Ovary (tissue), 3 donors: ENCODE data around the gene SMCO4.

Source experiments
- POLR2A ChIP-seq: fragments of 450-650 bp; IDR thresholded peaks from one replicate; pipeline ENCODE4 v1.6.1; 2017; ENCODE audit warnings: antibody characterized with exemption, mild to moderate bottlenecking, moderate library complexity
- TF ChIP-seq, protein P1 (sequence below), 3 donors: fragments of 450-650 bp in 2 of 3; fragments of 200-600 bp in 1 of 3; IDR thresholded peaks; one replicate each; pipeline versions ENCODE4 v1.5.1 to v1.8.0; 2016 to 2022; ENCODE audit warnings: antibody characterized with exemption in 3 of 3, mild to moderate bottlenecking in 1 of 3
- donor health status: DM: no; HTN: no; CAD: no.

GRCh38 chr11:93548679-93549319, 5.6 kb upstream of the SMCO4 start:
- TF ChIP-seq, protein P1, sequence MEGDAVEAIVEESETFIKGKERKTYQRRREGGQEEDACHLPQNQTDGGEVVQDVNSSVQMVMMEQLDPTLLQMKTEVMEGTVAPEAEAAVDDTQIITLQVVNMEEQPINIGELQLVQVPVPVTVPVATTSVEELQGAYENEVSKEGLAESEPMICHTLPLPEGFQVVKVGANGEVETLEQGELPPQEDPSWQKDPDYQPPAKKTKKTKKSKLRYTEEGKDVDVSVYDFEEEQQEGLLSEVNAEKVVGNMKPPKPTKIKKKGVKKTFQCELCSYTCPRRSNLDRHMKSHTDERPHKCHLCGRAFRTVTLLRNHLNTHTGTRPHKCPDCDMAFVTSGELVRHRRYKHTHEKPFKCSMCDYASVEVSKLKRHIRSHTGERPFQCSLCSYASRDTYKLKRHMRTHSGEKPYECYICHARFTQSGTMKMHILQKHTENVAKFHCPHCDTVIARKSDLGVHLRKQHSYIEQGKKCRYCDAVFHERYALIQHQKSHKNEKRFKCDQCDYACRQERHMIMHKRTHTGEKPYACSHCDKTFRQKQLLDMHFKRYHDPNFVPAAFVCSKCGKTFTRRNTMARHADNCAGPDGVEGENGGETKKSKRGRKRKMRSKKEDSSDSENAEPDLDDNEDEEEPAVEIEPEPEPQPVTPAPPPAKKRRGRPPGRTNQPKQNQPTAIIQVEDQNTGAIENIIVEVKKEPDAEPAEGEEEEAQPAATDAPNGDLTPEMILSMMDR (IDR thresholded peaks at IDR 0.05), result no peak
- TF ChIP-seq POLR2A, result no peak
